GM10248 (cell line): ENCODE results near the gene CLK1.

ENCODE experiments used
- CTCF ChIA-PET: fragments of 300-600 bp; sonication (Branson Sonifier 250); formaldehyde crosslinking; extraction: SDS; loops from one replicate; lab custom pipeline; 2021; ENCODE audit warnings: antibody characterized with exemption; lab: Yijun Ruan, JAX
- POLR2A ChIA-PET: fragments of 350-650 bp; sonication (Branson Sonifier 250); formaldehyde crosslinking; extraction: SDS; loops from one replicate; lab custom pipeline; 2020; ENCODE audit warnings: antibody characterized with exemption; lab: Yijun Ruan, JAX
- DNase-seq: peaks from one replicate; pipeline ENCODE4 v3.0.0; 2012; ENCODE audit errors: extremely low spot score
- CTCF ChIP-seq: IDR thresholded peaks from 2 replicates; pipeline ENCODE4 v1.5.1; 2012; ENCODE audit warnings: mild to moderate bottlenecking, low read depth; ENCODE audit errors: extremely low read depth, missing control alignments, control extremely low read depth

Gene CLK1

GRCh38 chr2:200856806-200857205 lies 7.7 kb downstream of the CLK1 start:
- TF ChIP-seq CTCF = no peak
- ChIA-PET CTCF (no interaction called here), POLR2A (interaction anchor here (2.3 to 4.9 kb wide), 3 partner anchors 7 to 12 kb away, joined by 7 to 30 read pairs (median 26); partner anchors contain the start of gene CLK1)
- no peak for DNase-seq

- DNase-seq = no peak
- POLR2A ChIA-PET = interaction anchor here (1.0 to 2.0 kb wide), 3 partner anchors 10 to 38 kb away, joined by 3 to 16 read pairs (median 3); partner anchors contain the start of gene CLK1
- CTCF ChIA-PET = interaction anchor here (1.1 to 1.2 kb wide), 2 partner anchors 19 to 141 kb away, joined by 3 read pairs; no protein-coding TSS in a partner anchor
- TF ChIP-seq CTCF = no peak
These were observed 11.9 kb downstream of the CLK1 start for GRCh38 chr2:200852605-200853004.

DNA sequence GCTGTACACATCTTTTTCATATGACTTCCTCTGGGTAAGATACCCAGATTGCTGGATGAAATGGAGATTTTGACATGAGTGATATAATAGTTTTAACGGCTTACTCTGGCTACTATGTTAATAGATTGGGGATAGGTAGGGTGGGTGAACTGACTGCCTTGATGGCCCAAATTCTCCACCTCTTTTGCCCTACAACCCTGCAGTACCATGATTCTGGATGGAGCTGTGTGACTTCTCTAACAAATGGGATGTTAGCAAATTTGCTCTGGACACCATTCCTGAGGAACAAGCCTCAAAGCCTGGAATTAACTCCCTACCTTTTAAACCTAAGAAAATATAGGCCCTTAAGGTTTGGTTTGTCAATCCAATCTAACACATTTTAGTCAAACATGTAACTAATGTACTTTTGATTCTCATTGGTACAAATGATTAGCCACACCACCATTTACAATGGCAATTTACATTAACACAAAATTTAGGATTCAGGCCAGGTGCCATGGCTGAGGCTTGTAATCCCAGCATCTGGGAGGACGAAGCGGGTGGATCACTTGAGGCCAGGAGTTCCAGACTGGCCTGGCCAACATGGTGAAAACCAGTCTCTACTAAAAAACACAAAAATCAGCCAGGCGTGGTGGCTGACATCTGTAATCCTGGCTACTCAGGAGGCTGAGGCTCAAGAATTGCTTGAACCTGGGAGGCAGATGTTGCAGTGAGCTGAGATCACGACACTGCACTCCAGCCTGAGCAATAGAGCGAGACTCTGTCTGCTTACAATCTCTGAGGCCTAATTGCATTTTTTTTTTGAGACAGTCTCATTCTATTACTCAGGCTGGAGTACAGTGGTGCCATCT lies 12.8 kb downstream of the CLK1 start:
- ChIA-PET CTCF (interaction anchor here (1.1 kb wide), 1 partner anchor 18 kb away, joined by 3 read pairs; no protein-coding TSS in a partner anchor), POLR2A (interaction anchor here (0.6 to 2.0 kb wide), 7 partner anchors 9 to 37 kb away, joined by 3 to 16 read pairs (median 3); partner anchors contain the start of gene CLK1)
- no peak for DNase-seq
- TF ChIP-seq CTCF = no peak

DNA sequence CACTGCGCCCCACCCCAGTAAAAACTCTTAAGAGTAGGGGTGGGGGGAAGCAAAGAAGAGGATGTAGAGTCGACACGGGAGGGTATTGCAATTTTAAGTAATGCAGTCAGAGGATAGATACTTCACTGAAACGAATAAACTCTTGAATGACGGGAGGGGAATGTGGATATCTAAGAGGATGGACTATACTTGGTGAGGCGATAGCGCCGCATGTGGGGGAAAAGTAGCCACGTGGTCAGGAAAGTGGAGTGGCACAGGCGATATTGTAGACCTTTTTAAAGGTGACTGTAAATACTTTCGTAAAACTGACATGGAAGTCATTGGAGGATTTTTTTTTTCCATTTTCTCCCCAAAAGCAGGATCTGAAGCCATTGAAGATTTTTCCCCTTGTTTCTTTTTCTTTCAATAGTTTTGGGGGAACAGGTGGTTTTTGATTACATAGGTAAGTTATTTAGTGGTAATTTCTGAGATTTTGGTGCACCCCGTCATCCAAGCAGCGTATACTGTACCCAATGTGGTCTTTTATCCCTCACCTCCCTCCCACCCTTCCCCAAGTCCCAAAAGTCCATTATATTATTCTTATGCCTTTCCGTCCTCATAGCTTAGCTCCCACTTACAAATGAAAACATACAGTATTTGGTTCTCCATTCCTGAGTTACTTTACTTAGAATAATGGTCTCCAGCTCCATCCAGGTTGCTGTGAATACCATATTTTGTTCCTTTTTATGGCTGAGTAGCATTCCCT lies 13.8 kb downstream of the CLK1 start:
- no peak for TF ChIP-seq CTCF
- ChIA-PET CTCF (interaction anchor here (1.4 to 1.5 kb wide), 2 partner anchors 12 to 32 kb away, joined by 4 to 5 read pairs; no protein-coding TSS in a partner anchor), POLR2A (interaction anchor here (0.6 to 3.1 kb wide), 7 partner anchors 7 to 33 kb away, joined by 3 to 26 read pairs (median 5); partner anchors contain the start of gene CLK1)
- DNase-seq = no peak

DNA sequence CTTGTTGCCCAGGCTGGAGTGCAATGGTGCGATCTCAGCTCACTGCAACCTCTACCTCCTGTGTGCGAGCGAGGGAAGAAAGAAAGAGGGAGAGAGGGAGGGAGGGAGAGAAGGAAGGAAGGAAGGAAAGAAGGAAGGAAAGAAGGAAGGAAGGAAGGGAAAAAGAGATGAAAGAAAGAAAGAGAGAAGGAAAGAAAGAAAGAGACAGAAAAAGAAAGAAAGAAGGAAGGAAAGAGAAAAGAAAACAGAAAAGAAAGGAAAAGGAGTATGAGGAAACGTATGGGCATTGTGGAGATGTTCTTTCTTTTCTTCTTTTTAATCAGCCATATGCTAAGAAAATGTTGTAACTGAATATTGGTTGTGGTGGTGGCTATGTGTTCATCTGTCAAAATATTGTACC lies 16.5 kb downstream of the CLK1 start:
- CTCF ChIA-PET = interaction anchor here (0.8 to 1.4 kb wide), 2 partner anchors 53 to 384 kb away, joined by 3 read pairs; no protein-coding TSS in a partner anchor
- no peak for DNase-seq
- POLR2A ChIA-PET = interaction anchor here (1.0 to 3.1 kb wide), 3 partner anchors 10 to 14 kb away, joined by 5 to 26 read pairs (median 8); no protein-coding TSS in a partner anchor
- no peak for TF ChIP-seq CTCF

DNA sequence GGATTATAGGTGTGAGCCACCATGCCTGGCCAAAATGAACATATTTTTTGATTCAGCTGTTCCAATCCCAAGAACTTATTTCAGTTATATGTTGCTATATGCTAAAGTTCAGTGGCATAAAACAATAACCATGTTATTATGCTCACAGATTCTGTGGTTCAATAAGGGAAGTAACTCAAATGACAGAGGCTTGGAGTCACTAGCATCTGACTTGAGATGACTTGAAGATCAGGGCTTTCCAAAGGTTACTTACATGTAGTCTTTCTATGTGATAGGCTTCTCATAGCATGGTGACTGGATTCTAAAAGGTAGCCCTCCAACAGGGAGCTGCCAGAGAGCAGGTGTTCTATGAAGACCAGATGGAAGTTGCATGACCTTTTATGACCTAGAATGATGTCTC lies 17.2 kb downstream of the CLK1 start:
- ChIA-PET CTCF (no interaction called here), POLR2A (interaction anchor here (1.0 to 3.9 kb wide), 3 partner anchors 8 to 14 kb away, joined by 5 to 30 read pairs (median 26); no protein-coding TSS in a partner anchor)
- TF ChIP-seq CTCF = no peak
- no peak for DNase-seq
